HepG2 (cell line): ENCODE measurements around the gene NRG4. TPM values are rescaled to one million over a fixed set of nuclear protein-coding genes. Genes with fewer than 3 reads are reported as not detected.

Experiments used
- ATAC-seq: fragments of 200-7000 bp; cut with Tn5 transposase; 3 replicates; pipeline ENCODE4 v1.9.1; 2020; ENCODE audit warnings: mild to moderate bottlenecking, moderate library complexity
- BruUV-seq: library from RNA; stranded (reverse); fragments of 400-500 nt; replicated peaks from 2 replicates; lab custom pipeline; 2021; lab: Mats Ljungman, UMichigan
- CTCF ChIA-PET: fragments of 300-600 bp; formaldehyde crosslinking; extraction: SDS; loops from one replicate; lab custom pipeline; 2021; ENCODE audit warnings: low total read pairs, inconsistent platforms, low intra/inter-chr PET ratio; lab: Yijun Ruan, JAX
- POLR2A ChIA-PET: fragments of 350-600 bp; sonication (Branson Sonifier 250); formaldehyde crosslinking; loops from one replicate; lab custom pipeline; 2020; ENCODE audit warnings: antibody characterized with exemption, inconsistent platforms; lab: Yijun Ruan, JAX
- DNase-seq: peaks from one replicate; pipeline ENCODE4 v3.0.0-alpha.2; 2015; ENCODE audit warnings: low spot score
- FAIRE-seq: peaks from 3 replicates; lab custom pipeline; 2011; peaks lifted over from hg19 to GRCh38; lab: Jason Lieb, UNC
- H2AFZ ChIP-seq: one replicate; pipeline ENCODE4 v1.6.1; 2011; ENCODE audit warnings: low read length, inconsistent platforms
- H3K27ac ChIP-seq: fragments of 300-600 bp; 3 replicates; pipeline ENCODE4 v1.8.0; 2011; ENCODE audit warnings: mixed run types, mild to moderate bottlenecking, mixed read lengths, low read length, inconsistent platforms; ENCODE audit not compliant: insufficient read depth; ENCODE audit errors: extremely low read length
- H3K27me3 ChIP-seq, 2 experiments: fragments of 200-600 bp in 1 of 2; 2 replicates in 1 of 2; 3 replicates in 1 of 2; pipeline versions ENCODE4 v1.6.0 to v1.8.0; 2011; ENCODE audit warnings: low read length in 2 of 2, mild to moderate bottlenecking in 2 of 2, moderate library complexity in 2 of 2, inconsistent platforms in 1 of 2; ENCODE audit not compliant: insufficient read depth in 2 of 2, control insufficient read depth in 1 of 2
- H3K36me3 ChIP-seq, 2 experiments: fragments of 200-600 bp in 1 of 2; replicated peaks in 1 of 2; 2 replicates in 1 of 2; 3 replicates in 1 of 2; pipeline versions ENCODE4 v1.5.1 to v1.8.0; 2011; ENCODE audit warnings: low read length in 2 of 2, inconsistent platforms in 1 of 2; ENCODE audit not compliant: insufficient read depth in 2 of 2, control insufficient read depth in 1 of 2
- H3K4me1 ChIP-seq: 2 replicates; pipeline ENCODE4 v1.5.1; 2012; ENCODE audit warnings: low read length, inconsistent platforms; ENCODE audit not compliant: insufficient read depth
- H3K4me2 ChIP-seq: 2 replicates; pipeline ENCODE4 v1.6.0; 2011; ENCODE audit warnings: low read depth, low read length, inconsistent platforms
- H3K4me3 ChIP-seq, 3 experiments: fragments of 200-600 bp in 1 of 3; sonication (generic), shearing (Covaris generic) in 1 of 3; replicated peaks in 1 of 3; 2 replicates each; pipeline ENCODE4 v1.5.1; 2011 to 2016; ENCODE audit warnings: low read length in 3 of 3, inconsistent platforms in 2 of 3, low read depth in 2 of 3, mild to moderate bottlenecking in 2 of 3, control low read depth in 1 of 3, mixed read lengths in 1 of 3; ENCODE audit not compliant: insufficient read depth in 1 of 3
- H3K79me2 ChIP-seq: one replicate; pipeline ENCODE4 v1.6.1; 2011; ENCODE audit warnings: low read length, inconsistent platforms; ENCODE audit not compliant: insufficient read depth
- H3K9ac ChIP-seq: 2 replicates; pipeline ENCODE4 v1.6.0; 2011; ENCODE audit warnings: mild to moderate bottlenecking, low read depth, low read length, inconsistent platforms; ENCODE audit not compliant: insufficient read depth
- H3K9me3 ChIP-seq: 2 replicates; pipeline ENCODE4 v1.5.1; 2012; ENCODE audit warnings: mild to moderate bottlenecking, low read length
- H4K20me1 ChIP-seq: 2 replicates; pipeline ENCODE4 v1.6.0; 2011; ENCODE audit warnings: inconsistent platforms, mild to moderate bottlenecking, low read length, moderate library complexity; ENCODE audit not compliant: insufficient read depth
- ATF3 ChIP-seq: sonication (generic); formaldehyde crosslinking; IDR thresholded peaks from 2 replicates; pipeline ENCODE4 v1.4.0; 2020; ENCODE audit warnings: missing genetic modification reagents
- CERS6 ChIP-seq: sonication (generic); formaldehyde crosslinking; IDR thresholded peaks from 2 replicates; pipeline ENCODE4 v1.5.0; 2020; ENCODE audit warnings: missing genetic modification reagents
- DMAP1 ChIP-seq: IDR thresholded peaks from 2 replicates; pipeline ENCODE4 v1.6.1; 2016
- E2F2 ChIP-seq: sonication (generic); formaldehyde crosslinking; IDR thresholded peaks from 2 replicates; pipeline ENCODE4 v1.4.0; 2020; ENCODE audit warnings: missing genetic modification reagents, borderline replicate concordance
- KDM2A ChIP-seq: sonication (generic); formaldehyde crosslinking; IDR thresholded peaks from 2 replicates; pipeline ENCODE4 v1.4.0; 2020; ENCODE audit warnings: low read depth, missing genetic modification reagents, borderline replicate concordance
- POGK ChIP-seq: sonication (generic); formaldehyde crosslinking; conservative IDR thresholded peaks from 2 replicates; pipeline ENCODE4 v1.8.0; 2022; ENCODE audit warnings: mild to moderate bottlenecking, moderate library complexity, missing genetic modification reagents
- POLR2G ChIP-seq: fragments of 200-400 bp; formaldehyde crosslinking; IDR thresholded peaks from 2 replicates; pipeline ENCODE4 v1.6.1; 2018; ENCODE audit warnings: mild to moderate bottlenecking, low read depth, low read length, moderate library complexity
- RBM22 ChIP-seq: fragments of 200-400 bp; formaldehyde crosslinking; optimal IDR thresholded peaks from 2 replicates; pipeline ENCODE3; 2017; ENCODE audit warnings: mild to moderate bottlenecking, low read length, moderate library complexity
- TEAD2 ChIP-seq: sonication (generic); formaldehyde crosslinking; IDR thresholded peaks from 2 replicates; pipeline ENCODE4 v1.9.0; 2021; ENCODE audit warnings: missing genetic modification reagents
- ZNF251 ChIP-seq: sonication (generic); formaldehyde crosslinking; IDR thresholded peaks from 2 replicates; pipeline ENCODE4 v1.9.0; 2021; ENCODE audit warnings: mild to moderate bottlenecking, missing genetic modification reagents
- WGBS: methylation state at CpG from one replicate; pipeline ENCODE4 v1.1.6; 2017; ENCODE audit warnings: low lambda C conversion rate; 5-methylcytosine and 5-hydroxymethylcytosine counted together
- in situ Hi-C: cut with HindIII; loops from 2 replicates; pipeline ENCODE4 v1.10.0; 2017; ENCODE audit warnings: low pct_unique_long_range_greater_than_20kb; ENCODE audit not compliant: extremely low pct_ligation_motif_present
- intact Hi-C: fragments of 100-400 bp; cut with micrococcal nuclease; formaldehyde crosslinking; loops from one replicate; pipeline ENCODE4 v1.10.0; 2022; ENCODE audit not compliant: unreplicated experiment
- polyA plus RNA-seq, 8 experiments: library from polyadenylated mRNA; depleted of rRNA in 3 of 8; stranded (reverse) in 7 of 8; unstranded in 1 of 8; fragments of >200 nt; fragmentation: Illumina TruSeq in 4 of 8; extraction: Trizol in 4 of 8; gene quantifications; 2 replicates each; pipeline versions ENCODE4 v1.2.1 to v1.2.3, GENCODE V29; 2011 to 2016; ENCODE audit warnings: low read depth in 4 of 8, missing spikeins in 1 of 8, mixed read lengths in 1 of 8; ENCODE audit not compliant: insufficient read depth in 1 of 8
- total RNA-seq, 5 experiments: library from RNA; depleted of rRNA; stranded (reverse); fragments of >200 nt; fragmentation: Illumina TruSeq; extraction: Trizol; gene quantifications; 2 replicates each; pipeline ENCODE4 v1.2.3, GENCODE V29; 2016; ENCODE audit warnings: low read depth in 1 of 5

Gene NRG4
- total and polyA plus RNA-seq, 2 of the 13 experiments (the other 11 are each of a cell fraction or from before 2014, with no cell fraction given) = 0.01 TPM; not detected in 1

- Histone ChIP-seq H3K79me2 (no peaks in the 10 kb centered on the region), H3K9me3 (no peaks in the 10 kb centered on the region), H3K27ac (no peak overlapping the region), H3K4me3 (no peak overlapping the region), H3K36me3 (peaks cover 2 to 5% of the 10 kb centered on the region in 2 experiments; a peak in 4 of 5 replicates), H3K9ac (no peak overlapping the region), H2AFZ (no peak overlapping the region), H4K20me1 (no peaks in the 10 kb centered on the region), H3K27me3 (no peaks in the 10 kb centered on the region), H3K4me2 (no peak overlapping the region), H3K4me1 (no peaks in the 10 kb centered on the region; the same call in 1 of the 2 replicates)
- in situ Hi-C loops = no loop called here
- TF ChIP-seq CERS6 (CRISPR knock-in tag) (no peak), POGK (no peak), ATF3 (CRISPR knock-in tag) (no peak), E2F2 (no peak), RBM22 (peak; percentile 60), KDM2A (0 out of 2 replicates have a peak, but pooled peaks have one; percentile 27), ZNF251 (no peak), TEAD2 (no peak), POLR2G (peak; percentile 32; the same call in 1 of the 2 replicates), DMAP1 (no peak)
- POLR2A ChIA-PET = no interaction called here
- ATAC-seq = peak; percentile 81
- no TSS peak for BruUV-seq
- no peak for FAIRE-seq
- 29% methylated on average over 3 of the region's 3 CpGs for WGBS
- CTCF ChIA-PET = no interaction called here
- DNase-seq = no peak
- intact Hi-C loops = no loop called here
These were observed 69.8 kb downstream of the NRG4 start for GRCh38 chr15:75942464-75942863.
